ENCODE measurements around the gene DIP2B.

DNA sequence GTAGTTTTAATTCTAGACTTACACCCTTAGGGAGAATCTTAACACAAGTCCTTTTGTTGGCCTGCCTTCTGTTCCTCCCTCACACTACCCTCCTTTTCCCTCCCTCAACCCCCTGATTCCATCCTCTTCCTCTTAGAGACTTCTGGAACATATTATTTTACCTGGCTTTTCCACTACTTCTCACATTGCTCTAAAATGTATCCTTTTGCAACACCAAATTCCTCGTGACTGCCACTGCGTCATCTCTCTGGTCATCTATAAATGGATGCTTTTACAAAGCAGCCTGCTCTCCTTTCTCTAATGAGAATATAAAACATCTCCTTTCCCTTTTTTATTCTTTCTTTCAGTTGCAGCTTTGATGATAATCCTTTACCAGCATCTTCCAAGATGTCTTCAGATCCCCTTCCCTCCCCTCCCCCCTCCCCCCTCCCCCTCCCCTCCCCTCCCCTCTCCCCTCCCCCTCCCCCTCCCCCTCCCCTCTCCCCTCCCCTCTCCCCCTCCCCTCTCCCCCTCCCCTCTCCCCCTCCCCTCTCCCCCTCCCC is 93.6 kb downstream of the DIP2B start:
- TF ChIP-seq, protein P1, sequence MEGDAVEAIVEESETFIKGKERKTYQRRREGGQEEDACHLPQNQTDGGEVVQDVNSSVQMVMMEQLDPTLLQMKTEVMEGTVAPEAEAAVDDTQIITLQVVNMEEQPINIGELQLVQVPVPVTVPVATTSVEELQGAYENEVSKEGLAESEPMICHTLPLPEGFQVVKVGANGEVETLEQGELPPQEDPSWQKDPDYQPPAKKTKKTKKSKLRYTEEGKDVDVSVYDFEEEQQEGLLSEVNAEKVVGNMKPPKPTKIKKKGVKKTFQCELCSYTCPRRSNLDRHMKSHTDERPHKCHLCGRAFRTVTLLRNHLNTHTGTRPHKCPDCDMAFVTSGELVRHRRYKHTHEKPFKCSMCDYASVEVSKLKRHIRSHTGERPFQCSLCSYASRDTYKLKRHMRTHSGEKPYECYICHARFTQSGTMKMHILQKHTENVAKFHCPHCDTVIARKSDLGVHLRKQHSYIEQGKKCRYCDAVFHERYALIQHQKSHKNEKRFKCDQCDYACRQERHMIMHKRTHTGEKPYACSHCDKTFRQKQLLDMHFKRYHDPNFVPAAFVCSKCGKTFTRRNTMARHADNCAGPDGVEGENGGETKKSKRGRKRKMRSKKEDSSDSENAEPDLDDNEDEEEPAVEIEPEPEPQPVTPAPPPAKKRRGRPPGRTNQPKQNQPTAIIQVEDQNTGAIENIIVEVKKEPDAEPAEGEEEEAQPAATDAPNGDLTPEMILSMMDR (IDR thresholded peaks at IDR 0.05): no peak
- TF ChIP-seq POLR2AphosphoS5 (IDR thresholded peaks at IDR 0.05) (no peak), EP300 (IDR thresholded peaks at IDR 0.05) (no peak)

Data from suprapubic skin (tissue), 4 donors.